ENCODE data around the gene RGS3.

RGS3 gene

GRCh38 chr9:113464286-113464660, 746 bp downstream of the RGS3 start:
- DNase-seq (ENCODE audit: low read depth in 2 of 3, low spot score in 2 of 3): no peak

GRCh38 chr9:113465599-113466140, 2.1 kb downstream of the RGS3 start:
- DNase-seq (ENCODE audit: low read depth in 2 of 3, low spot score in 2 of 3): no peak

- no peak for DNase-seq (ENCODE audit: low read depth in 2 of 3, low spot score in 2 of 3)
Measured at GRCh38 chr9:113467183-113467582, 3.7 kb downstream of the RGS3 start.

- DNase-seq (ENCODE audit: low read depth in 2 of 3, low spot score in 2 of 3): no peak
Measured at GRCh38 chr9:113468716-113469448, 5.4 kb downstream of the RGS3 start.

GRCh38 chr9:113471143-113471542, 7.6 kb downstream of the RGS3 start:
- DNase-seq (ENCODE audit: low read depth in 2 of 3, low spot score in 2 of 3): no peak

GRCh38 chr9:113471566-113471965, 8.0 kb downstream of the RGS3 start:
- DNase-seq (ENCODE audit: low read depth in 2 of 3, low spot score in 2 of 3): no peak

- DNase-seq (ENCODE audit: low read depth in 2 of 3, low spot score in 2 of 3): no peak
Measured at GRCh38 chr9:113472199-113472598, 8.7 kb downstream of the RGS3 start.

- no peak for DNase-seq (ENCODE audit: low read depth in 2 of 3, low spot score in 2 of 3)
Measured at GRCh38 chr9:113474360-113475028, 11.0 kb downstream of the RGS3 start.

GRCh38 chr9:113475031-113475430, 11.5 kb downstream of the RGS3 start:
- no peak for DNase-seq (ENCODE audit: low read depth in 2 of 3, low spot score in 2 of 3)

- DNase-seq (ENCODE audit: low read depth in 2 of 3, low spot score in 2 of 3): no peak
Measured at GRCh38 chr9:113475992-113476391, 12.5 kb downstream of the RGS3 start.

- no peak for DNase-seq (ENCODE audit: low read depth in 2 of 3, low spot score in 2 of 3)
Measured at GRCh38 chr9:113476511-113476916, 13.0 kb downstream of the RGS3 start.

GRCh38 chr9:113477058-113477457, 13.5 kb downstream of the RGS3 start:
- DNase-seq (ENCODE audit: low read depth in 2 of 3, low spot score in 2 of 3): no peak

GRCh38 chr9:113477661-113478060, 14.1 kb downstream of the RGS3 start:
- no peak for DNase-seq (ENCODE audit: low read depth in 2 of 3, low spot score in 2 of 3)

- DNase-seq (ENCODE audit: low read depth in 2 of 3, low spot score in 2 of 3): no peak
Measured at GRCh38 chr9:113479174-113479621, 15.7 kb downstream of the RGS3 start.

- DNase-seq (ENCODE audit: low read depth in 2 of 3, low spot score in 2 of 3): no peak
Measured at GRCh38 chr9:113480612-113481011, 17.1 kb downstream of the RGS3 start.

GRCh38 chr9:113481176-113481787, 17.8 kb downstream of the RGS3 start:
- DNase-seq (ENCODE audit: low read depth in 2 of 3, low spot score in 2 of 3): no peak

GRCh38 chr9:113482341-113482740, 18.8 kb downstream of the RGS3 start:
- no peak for DNase-seq (ENCODE audit: low read depth in 2 of 3, low spot score in 2 of 3)

- no peak for DNase-seq (ENCODE audit: low read depth in 2 of 3, low spot score in 2 of 3)
Measured at GRCh38 chr9:113482991-113483675, 19.6 kb downstream of the RGS3 start.

- no peak for DNase-seq (ENCODE audit: low read depth in 2 of 3, low spot score in 2 of 3)
Measured at GRCh38 chr9:113483676-113484257, 20.2 kb downstream of the RGS3 start.

- DNase-seq (ENCODE audit: low read depth in 2 of 3, low spot score in 2 of 3): no peak
Measured at GRCh38 chr9:113484258-113484730, 20.8 kb downstream of the RGS3 start.

GRCh38 chr9:113485761-113486115, 22.2 kb downstream of the RGS3 start:
- DNase-seq (ENCODE audit: low read depth in 2 of 3, low spot score in 2 of 3): no peak
